Measurements from ENCODE around the gene PGM2L1.
"Not testable (repeated sequence)": the region's sequence is repeated elsewhere in the genome, so short reads cannot be mapped to it uniquely, and the experiment has no call there.

PGM2L1 gene

GRCh38 chr11:74425100-74425499 lies 26.9 kb upstream of the PGM2L1 start:
- POLR2A ChIA-PET (ENCODE audit: low non-redundant PET) = no interaction called here
- CTCF ChIA-PET = interaction anchor here (0.6 kb wide), 1 partner anchor 16 kb away, joined by 4 read pairs; no protein-coding TSS in a partner anchor
- TF ChIP-seq, protein P1, sequence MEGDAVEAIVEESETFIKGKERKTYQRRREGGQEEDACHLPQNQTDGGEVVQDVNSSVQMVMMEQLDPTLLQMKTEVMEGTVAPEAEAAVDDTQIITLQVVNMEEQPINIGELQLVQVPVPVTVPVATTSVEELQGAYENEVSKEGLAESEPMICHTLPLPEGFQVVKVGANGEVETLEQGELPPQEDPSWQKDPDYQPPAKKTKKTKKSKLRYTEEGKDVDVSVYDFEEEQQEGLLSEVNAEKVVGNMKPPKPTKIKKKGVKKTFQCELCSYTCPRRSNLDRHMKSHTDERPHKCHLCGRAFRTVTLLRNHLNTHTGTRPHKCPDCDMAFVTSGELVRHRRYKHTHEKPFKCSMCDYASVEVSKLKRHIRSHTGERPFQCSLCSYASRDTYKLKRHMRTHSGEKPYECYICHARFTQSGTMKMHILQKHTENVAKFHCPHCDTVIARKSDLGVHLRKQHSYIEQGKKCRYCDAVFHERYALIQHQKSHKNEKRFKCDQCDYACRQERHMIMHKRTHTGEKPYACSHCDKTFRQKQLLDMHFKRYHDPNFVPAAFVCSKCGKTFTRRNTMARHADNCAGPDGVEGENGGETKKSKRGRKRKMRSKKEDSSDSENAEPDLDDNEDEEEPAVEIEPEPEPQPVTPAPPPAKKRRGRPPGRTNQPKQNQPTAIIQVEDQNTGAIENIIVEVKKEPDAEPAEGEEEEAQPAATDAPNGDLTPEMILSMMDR (conservative IDR thresholded peaks at IDR 0.05; ENCODE audit: low read depth) = no peak
- DNase-seq (ENCODE audit: low spot score) = no peak
- H3K27ac ChIP-seq = no peak overlapping the region

DNA sequence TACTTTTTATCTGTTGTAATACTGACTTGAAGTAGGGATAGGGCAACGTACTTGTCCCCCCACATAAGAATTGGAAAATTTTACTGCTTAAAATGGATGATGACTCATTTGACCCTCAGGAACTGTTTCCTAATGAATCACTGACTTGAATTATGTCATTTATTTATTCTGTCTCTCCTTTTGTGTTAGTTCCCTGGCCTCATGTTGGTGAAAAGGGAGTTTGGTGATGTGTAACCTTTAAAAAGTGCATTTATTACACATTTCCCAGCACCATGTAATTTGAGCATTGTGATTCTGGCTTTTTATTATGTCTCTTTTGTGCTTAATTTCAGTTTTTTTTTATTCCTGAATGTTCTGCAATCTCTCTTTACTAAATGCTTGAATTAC lies 20.3 kb upstream of the PGM2L1 start:
- no peak overlapping the region for H3K27ac ChIP-seq
- peak; percentile 84 for DNase-seq (ENCODE audit: low spot score)
- TF ChIP-seq, protein P1 (conservative IDR thresholded peaks at IDR 0.05; ENCODE audit: low read depth) = no peak
- ChIA-PET POLR2A (ENCODE audit: low non-redundant PET) (no interaction called here), CTCF (interaction anchor here (0.6 kb wide), 1 partner anchor 22 kb away, joined by 4 read pairs; no protein-coding TSS in a partner anchor)

DNA sequence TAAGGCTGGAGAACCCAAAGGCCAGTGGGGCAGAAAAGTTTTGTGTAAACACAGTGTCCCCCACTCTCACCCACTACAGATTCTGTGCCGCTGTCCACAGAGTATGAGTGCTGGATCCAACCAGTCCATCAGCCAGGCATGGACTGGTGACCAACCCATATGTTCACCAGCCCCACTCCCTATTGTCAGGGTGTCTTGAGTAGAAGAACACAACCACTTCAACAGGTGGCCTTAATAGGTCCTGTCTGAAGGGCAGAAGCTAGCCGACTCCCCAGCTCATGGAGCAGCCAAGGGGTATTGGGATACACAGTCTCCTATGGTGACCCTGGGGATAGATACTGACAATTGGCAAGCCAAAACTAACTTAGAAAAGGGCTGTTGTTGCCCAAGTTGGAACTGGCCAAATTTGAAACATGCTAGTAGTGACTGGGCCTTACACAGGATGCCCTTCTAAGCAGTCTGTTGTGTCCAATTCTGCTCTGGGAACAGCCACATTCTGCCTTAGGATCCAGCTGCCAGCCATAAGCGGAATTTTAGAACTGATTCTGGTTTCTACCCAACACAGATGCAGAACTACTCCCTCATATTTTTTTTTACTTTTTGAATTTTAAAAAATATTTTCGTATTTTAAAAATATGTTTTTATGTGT lies 19.8 kb upstream of the PGM2L1 start:
- ChIA-PET CTCF (interaction anchor here (0.6 kb wide), 1 partner anchor 21 kb away, joined by 4 read pairs; no protein-coding TSS in a partner anchor), POLR2A (ENCODE audit: low non-redundant PET) (no interaction called here)
- TF ChIP-seq, protein P1 (conservative IDR thresholded peaks at IDR 0.05; ENCODE audit: low read depth) = no peak
- no peak overlapping the region for H3K27ac ChIP-seq
- no peak for DNase-seq (ENCODE audit: low spot score)

DNA sequence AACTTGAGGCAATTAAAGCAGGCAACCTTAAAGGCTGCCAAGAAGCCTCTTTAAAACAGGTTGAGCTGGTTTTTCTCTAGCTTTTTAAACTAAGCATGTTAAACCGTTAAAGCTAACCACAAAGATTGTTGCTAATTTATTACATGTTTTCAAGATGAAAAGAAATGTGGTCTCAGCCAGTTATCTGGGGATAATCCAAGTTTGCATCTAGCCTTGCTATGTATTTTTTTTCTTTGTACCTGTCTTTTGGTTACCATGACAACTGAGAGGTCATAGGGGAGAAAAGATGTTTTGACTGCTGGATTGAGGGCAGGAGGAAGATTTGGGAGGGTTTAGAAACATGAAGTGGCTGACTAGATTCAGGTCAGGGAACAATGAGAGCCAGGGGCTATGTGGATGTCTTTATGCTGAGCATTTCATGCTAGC lies 19.2 kb upstream of the PGM2L1 start:
- H3K27ac ChIP-seq = no peak overlapping the region
- DNase-seq (ENCODE audit: low spot score) = peak; percentile 46
- CTCF ChIA-PET = no interaction called here
- TF ChIP-seq, protein P1 (conservative IDR thresholded peaks at IDR 0.05; ENCODE audit: low read depth) = no peak
- POLR2A ChIA-PET (ENCODE audit: low non-redundant PET) = no interaction called here

DNA sequence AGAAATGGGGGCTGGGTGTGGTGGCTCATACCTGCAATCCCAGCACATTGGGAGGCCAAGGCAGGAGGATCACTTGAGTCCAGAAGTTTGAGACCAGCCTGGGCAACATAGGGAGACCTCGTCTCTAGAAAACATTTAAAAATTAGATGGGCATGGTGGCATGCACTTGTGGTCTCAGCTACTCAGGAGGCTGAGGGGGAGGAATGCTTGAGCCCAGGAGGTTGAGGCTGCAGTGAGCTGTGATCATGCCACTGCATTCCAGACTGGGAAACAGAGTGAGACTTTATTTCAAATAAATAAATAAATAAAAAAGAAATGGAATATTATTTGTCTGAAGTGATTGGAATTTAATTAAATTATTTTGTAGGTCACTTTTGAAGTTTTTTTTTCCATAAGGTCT lies 18.7 kb upstream of the PGM2L1 start:
- CTCF ChIA-PET; DNase-seq (ENCODE audit: low spot score); H3K27ac ChIP-seq; POLR2A ChIA-PET (ENCODE audit: low non-redundant PET): not testable (repeated sequence)

DNA sequence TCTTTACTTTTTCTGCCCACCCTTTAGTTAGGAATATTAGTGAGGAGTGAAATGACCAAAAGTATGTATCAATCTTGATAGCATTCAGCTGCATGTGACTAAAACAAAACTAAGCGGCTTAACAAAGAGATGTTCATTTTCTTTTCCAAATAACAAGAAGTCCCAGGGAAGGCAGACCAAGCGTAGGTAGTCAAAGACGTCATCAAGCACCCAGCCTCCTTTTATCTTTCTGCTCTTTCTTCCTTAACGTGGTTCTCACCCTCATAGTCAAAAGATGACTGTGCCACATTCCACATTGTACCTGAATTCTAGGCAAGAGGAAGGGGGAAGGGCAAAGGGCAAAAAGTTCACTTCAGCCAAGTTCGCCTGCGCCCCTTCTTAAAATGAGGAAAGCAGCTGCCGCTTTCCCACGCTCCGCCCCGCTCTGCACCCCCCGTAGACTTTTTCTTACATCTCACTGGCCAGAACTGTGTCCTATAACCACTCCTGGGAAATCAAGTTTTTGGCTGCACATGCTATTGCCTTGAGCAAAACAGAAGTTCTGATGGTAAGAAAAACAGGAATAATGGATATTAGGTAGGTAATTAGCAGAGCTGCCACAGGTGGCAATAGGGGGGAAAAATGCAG lies 14.6 kb upstream of the PGM2L1 start:
- DNase-seq (ENCODE audit: low spot score) = peak; percentile 13
- ChIA-PET CTCF (interaction anchor here (0.6 to 1.1 kb wide), 2 partner anchors 16 to 37 kb away, joined by 3 to 4 read pairs; no protein-coding TSS in a partner anchor), POLR2A (ENCODE audit: low non-redundant PET) (no interaction called here)
- TF ChIP-seq, protein P1 (conservative IDR thresholded peaks at IDR 0.05; ENCODE audit: low read depth) = no peak
- no peak overlapping the region for H3K27ac ChIP-seq

DNA sequence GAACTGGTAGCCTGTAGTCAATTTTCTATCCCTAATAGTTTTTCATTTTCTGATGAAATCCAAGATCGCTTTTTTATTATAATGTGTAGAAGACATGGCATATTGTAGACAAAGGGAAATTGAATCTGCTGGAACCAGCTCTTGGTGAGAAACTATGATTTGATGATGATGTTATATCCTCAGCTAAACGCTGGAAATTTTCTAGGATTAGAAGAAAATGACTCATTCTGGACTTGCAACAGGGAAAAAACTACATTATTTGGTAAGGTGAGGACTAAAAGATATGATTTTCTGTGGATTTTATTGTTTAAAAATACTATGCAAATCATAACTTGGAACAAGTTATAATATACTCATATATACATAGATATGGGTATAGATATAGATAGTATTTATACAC lies 14.1 kb upstream of the PGM2L1 start:
- ChIA-PET POLR2A (ENCODE audit: low non-redundant PET) (no interaction called here), CTCF (interaction anchor here (1.1 kb wide), 1 partner anchor 37 kb away, joined by 4 read pairs; no protein-coding TSS in a partner anchor)
- DNase-seq (ENCODE audit: low spot score) = no peak
- TF ChIP-seq, protein P1 (conservative IDR thresholded peaks at IDR 0.05; ENCODE audit: low read depth) = no peak
- no peak overlapping the region for H3K27ac ChIP-seq

Measured in RWPE1 (cell line).